GM18499 (cell line): ENCODE data around the gene TCP11.

Source experiments
- ATAC-seq: cut with Tn5 transposase; IDR thresholded peaks from one replicate; pipeline ENCODE4 v1.9.1; 2021; ENCODE audit warnings: moderate number of reproducible peaks; ENCODE audit not compliant: insufficient read depth, unreplicated experiment

TCP11 gene

DNA sequence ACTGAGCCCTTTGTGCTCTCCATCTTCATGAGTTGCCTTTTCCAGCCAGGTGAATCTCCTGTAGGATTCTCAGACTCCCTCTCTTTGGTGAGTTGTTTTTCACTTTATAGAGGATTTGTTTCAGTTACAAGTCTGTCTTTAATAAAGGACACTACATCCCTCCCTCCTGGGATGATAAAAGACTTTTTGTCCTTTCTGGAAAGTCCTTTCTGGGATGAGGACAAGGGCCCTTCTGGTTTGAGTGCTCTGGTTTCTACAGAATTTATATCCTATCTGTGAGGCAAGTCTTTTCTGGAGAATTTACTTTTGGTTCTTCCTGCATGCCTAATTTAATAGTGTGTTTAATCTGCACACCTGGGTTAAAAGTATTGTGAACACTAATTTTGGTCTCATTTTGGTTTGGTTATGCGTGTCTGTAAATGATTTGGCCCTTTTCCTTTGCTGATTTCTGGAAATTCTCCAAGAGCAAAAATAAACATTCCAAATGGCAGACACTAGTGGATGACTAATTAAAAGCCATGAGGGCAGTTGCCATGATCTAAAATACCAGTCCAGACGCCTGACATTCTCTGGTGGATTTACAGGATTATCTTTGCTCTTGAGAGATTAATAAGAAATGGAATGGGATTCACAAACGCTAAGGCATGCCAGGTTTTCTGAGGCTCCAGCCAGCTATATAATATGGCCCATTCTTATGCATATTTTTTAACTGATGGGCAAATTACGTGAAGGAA is 44.8 kb downstream of the TCP11 start:
- no peak for ATAC-seq

DNA sequence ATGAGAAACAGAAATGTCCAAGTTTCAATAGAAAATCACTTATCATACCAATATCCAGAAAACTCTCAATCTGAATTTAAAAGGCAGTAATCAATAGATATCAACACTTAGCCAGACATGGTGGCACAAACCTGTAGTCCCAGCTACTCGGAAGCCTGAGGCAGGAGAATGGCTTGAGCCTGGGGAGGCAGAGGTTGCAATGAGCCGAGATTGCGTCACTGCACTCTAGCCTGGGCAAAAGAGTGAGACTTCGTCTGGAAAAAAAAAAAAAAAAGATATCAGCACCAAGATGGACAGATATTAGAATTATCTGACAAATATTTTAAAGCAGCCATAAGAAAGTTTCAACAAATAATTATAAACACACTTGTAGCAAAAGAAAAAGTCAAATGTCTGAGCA is 47.0 kb downstream of the TCP11 start:
- no peak for ATAC-seq

DNA sequence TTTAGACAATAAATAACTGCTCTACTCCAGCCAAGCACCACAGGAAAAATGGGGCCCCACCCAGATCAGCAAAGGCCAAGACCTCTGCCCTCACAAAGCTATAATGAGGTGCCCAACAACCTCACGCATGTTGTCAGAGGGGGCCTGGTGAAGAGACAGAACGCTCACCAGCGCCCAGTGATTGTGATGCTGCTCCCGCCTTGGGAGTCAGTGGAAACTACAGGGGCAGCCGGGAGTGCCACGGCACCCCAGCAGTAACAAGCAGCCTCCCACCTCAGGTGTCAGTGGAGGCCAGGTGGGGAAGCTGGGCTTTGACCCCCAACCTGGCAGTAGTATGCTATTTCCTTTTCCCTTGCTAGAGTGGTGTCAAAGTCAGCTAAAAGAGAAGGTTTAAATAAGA is 47.4 kb downstream of the TCP11 start:
- ATAC-seq: no peak

GRCh38 chr6:35093118-35093445 is 48.1 kb downstream of the TCP11 start:
- no peak for ATAC-seq

GRCh38 chr6:35092362-35093117 is 48.6 kb downstream of the TCP11 start:
- ATAC-seq: no peak

DNA sequence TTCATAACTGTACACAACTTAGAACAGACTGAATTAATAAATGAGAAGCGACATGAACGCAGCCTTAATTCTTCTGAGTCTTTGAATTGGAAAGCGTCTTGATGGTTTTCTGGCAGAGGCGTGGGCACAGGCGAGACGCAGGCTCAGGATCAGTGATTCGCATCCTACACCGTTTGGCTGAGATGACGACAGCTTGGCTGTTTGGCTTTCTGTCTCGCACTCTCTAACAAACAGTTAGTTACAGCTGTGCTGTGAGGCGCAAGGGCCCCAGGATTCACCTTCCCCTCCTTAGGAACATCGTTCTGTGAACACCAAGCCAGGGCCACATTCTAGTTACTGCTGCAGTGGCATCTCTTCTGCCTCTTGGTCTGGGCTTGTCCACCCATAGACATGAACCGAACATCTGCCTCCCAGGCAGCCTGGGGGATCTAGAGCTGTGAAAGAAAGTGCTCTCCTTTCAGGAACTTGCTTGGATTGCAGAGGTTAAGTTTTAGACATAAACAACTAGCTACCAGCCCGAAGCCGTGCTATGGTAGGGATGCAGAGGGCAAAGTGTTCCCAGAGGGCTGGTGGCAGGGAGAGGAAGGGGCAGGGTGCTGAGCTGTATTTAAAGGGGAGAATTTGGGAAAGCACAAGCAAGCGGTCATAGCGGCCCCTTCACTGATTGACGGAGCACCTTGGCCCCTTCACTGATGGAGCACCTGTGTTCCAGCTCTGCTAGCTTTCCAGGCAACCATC is 49.6 kb downstream of the TCP11 start:
- ATAC-seq: no peak

DNA sequence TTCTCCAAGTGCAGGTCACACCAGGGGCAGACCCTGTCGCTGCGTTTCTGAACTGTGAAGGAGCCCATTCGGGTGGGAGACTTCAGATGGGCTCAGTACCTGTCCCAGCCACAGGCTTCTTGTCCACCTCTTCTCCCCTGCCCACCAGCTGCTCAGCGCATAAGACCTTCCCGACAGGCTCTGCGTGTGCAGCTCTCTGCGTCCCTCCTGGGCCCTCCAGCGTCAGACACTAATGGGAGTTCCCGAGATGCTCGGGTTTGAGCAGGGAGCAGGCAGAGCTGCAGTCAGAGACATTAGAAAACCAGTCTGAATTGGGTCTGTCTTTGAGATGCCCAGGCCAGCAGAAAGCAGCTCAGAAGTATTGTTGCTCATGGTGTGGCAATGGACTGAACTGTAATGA is 50.4 kb downstream of the TCP11 start:
- no peak for ATAC-seq

- no peak for ATAC-seq
Measured at GRCh38 chr6:35089935-35090505, 51.1 kb downstream of the TCP11 start.

DNA sequence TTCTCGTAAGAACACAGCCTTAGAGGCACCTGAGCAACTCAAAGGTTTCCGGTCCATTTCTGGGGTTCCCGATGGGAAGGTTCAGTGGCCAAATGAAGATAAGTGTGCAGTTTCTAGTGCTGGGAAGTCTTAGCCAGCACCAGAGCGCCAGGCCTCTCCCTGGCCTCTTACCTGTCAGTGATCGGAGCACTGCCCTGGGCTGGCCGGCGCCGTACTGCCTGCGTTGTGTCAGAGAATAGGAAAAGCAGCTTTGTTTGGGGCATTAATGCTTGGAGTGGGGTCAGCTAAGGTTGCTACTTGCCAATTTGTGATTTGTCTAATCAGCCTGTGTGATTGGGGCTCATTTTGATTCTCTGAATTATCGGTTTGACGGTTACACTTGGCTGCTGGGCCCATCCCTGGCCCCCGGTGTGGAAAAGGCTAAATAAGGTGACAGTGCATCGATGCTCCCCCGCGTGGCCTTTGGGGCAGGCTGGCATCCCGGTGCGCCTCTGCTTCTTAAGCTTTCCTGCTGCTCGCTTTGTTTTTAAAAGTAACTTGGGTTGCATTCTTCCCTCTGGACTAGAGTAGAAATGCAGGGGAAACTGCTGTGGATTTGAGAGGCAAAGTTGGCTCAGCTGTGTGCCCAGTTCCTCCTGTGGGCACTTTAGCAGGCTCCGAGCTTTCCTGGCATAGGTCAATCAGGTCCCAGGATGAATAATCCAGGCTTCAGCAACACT is 51.8 kb downstream of the TCP11 start:
- no peak for ATAC-seq

- no peak for ATAC-seq
Measured at GRCh38 chr6:35088281-35089215, 52.6 kb downstream of the TCP11 start.

GRCh38 chr6:35087361-35088280 is 53.5 kb downstream of the TCP11 start:
- ATAC-seq: no peak

DNA sequence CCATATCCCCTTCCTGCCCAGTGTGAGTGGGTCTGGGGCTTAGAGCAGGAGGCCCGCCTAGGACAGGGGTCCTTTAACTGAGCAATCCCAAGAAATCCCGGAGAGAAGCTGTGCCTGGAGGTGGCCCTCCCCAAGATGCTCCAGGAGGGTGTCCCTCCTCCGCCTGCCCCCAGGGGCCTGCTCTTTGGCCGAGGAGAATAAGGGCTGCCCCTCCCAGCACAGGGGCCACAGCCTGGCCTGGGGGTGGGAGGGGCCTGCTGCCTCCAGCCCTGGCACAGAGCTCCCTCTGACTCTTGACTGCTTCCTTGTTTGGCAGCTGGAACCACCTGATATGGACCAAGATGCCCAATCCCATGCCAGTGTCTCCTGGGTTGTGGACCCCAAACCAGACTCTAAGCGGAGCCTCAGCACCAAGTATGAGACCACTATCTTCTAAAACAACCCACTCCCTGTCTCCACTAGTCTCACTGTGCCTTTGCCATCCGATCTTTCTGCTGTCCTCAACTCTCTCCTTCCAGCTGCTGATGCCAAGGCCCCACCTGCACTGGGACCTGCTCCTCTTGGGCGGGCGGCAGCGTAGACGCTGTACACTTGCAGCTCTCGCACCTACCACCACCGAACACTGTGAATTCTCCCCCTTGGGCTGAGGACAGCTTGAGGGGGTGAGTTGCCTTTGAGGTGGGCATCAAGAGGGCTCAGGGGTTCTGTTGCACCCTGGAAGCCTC is 54.3 kb downstream of the TCP11 start:
- ATAC-seq: no peak

- ATAC-seq: no peak
Measured at GRCh38 chr6:35086282-35086632, 54.9 kb downstream of the TCP11 start.

- ATAC-seq: no peak
Measured at GRCh38 chr6:35085359-35086281, 55.5 kb downstream of the TCP11 start.

DNA sequence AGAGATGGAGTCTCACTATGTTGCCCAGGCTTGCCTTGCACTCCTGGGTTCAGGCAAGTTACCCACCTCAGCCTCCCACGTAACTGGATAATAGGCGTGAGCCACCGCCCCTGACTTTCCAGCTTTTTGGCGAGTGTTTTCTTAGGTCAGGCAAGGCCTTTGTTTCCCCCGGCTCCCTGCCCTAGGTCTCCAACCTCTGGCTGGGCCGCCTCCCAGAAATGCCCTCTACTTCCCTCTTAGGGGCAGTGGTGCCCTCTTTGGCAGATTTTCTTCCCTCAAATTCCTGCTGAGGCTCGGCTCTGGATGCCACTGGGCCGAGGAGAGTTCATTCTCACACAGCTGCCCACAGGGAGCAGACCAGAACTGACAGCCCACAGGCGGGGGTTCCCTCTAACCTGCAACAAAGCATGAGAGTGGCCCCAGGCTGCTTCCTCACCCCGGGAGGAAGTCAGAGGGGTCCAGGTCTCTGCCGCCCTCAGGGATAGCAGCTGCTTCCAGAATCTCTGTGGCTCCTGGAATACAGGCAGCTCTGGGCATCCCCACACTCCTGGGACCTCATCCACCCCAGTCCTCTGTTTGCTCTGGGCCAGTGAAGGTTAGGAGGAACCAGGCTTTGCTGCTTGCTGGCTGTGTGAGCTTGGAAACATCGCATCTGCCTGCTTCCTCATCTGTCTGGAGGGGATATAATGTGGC is 56.5 kb downstream of the TCP11 start:
- ATAC-seq: no peak

GRCh38 chr6:35084041-35084491 is 57.1 kb downstream of the TCP11 start:
- no peak for ATAC-seq
